Mammary epithelial cell (primary cell): ENCODE data around the gene ZNF79.

Experiments used
- CTCF ChIP-seq, 2 donors: IDR thresholded peaks in 1 of 2; conservative IDR thresholded peaks in 1 of 2; 2 replicates each; pipeline ENCODE4 v1.5.1; 2011 to 2012; ENCODE audit warnings: inconsistent platforms in 2 of 2, low read length in 2 of 2, mild to moderate bottlenecking in 2 of 2, control low read depth in 1 of 2, low read depth in 1 of 2; ENCODE audit not compliant: insufficient read depth in 1 of 2; ENCODE audit errors: extremely low read depth in 1 of 2
- EZH2 ChIP-seq: IDR thresholded peaks from 2 replicates; pipeline ENCODE4 v1.6.1; 2012; ENCODE audit warnings: low read length, inconsistent platforms, borderline replicate concordance

- TF ChIP-seq CTCF (conservative IDR thresholded peaks at IDR 0.05 in 1 of 2, IDR thresholded peaks at IDR 0.05 in 1 of 2; ENCODE audit: extremely low read depth in 1 of 2, insufficient read depth in 1 of 2, low read depth in 1 of 2, low read length in 2 of 2) (no peak), EZH2 (no peak)
Measured at GRCh38 chr9:127463382-127463781, 39.2 kb downstream of the ZNF79 start.
